Measurements from ENCODE around the gene OPN4. TPM values are rescaled to one million over a fixed set of nuclear protein-coding genes. Genes with fewer than 3 reads are reported as not detected.

Gene OPN4
- total and polyA plus RNA-seq, 9 of the 15 experiments (the other 6 are each of a cell fraction or from before 2014, with no cell fraction given): not detected

DNA sequence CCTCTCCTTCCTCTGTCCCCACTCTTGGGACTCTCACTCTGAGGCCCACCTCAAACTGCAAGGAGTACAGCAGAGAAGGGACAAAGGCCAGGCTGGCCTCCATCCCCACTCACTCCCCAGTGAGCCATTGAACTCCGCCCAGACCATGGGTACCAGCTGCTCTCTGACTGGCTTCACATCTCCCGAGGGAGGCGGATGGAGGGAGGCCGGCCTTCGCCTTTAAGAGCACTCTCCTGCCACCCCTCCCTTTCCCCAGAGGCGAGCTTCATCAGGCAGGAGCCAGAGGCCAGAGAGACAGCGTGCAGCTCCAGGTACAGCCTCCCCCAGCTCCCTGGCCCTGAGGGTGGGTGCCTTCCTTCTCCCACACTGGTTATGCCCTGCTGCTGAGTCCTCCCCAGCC lies 12.2 kb downstream of the OPN4 start (continued):
- TF ChIP-seq YBX1 (IDR thresholded peaks at IDR 0.05): no peak
- no peak for TF ChIP-seq ELF2 (CRISPR knock-in tag; IDR thresholded peaks at IDR 0.05)
- no peak for TF ChIP-seq HIVEP1 (CRISPR knock-in tag; IDR thresholded peaks at IDR 0.05)
- TF ChIP-seq FOXA3 (CRISPR knock-in tag; conservative IDR thresholded peaks at IDR 0.05 in 1 of 2, IDR thresholded peaks at IDR 0.05 in 1 of 2): no peak
- TF ChIP-seq COPS2 (conservative IDR thresholded peaks at IDR 0.05): no peak
- TF ChIP-seq TEAD4 (IDR thresholded peaks at IDR 0.05; ENCODE audit: low read length): no peak
- TF ChIP-seq TEAD4 (CRISPR knock-in tag; IDR thresholded peaks at IDR 0.05; ENCODE audit: borderline replicate concordance): no peak
- TF ChIP-seq, protein P1, sequence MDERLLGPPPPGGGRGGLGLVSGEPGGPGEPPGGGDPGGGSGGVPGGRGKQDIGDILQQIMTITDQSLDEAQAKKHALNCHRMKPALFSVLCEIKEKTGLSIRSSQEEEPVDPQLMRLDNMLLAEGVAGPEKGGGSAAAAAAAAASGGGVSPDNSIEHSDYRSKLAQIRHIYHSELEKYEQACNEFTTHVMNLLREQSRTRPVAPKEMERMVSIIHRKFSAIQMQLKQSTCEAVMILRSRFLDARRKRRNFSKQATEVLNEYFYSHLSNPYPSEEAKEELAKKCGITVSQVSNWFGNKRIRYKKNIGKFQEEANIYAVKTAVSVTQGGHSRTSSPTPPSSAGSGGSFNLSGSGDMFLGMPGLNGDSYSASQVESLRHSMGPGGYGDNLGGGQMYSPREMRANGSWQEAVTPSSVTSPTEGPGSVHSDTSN (CRISPR knock-in tag; IDR thresholded peaks at IDR 0.05; ENCODE audit: low read depth): no peak
- TF ChIP-seq, protein P1 (tag; conservative IDR thresholded peaks at IDR 0.05; ENCODE audit: low read depth): no peak
- no peak for TF ChIP-seq ZNF77 (CRISPR knock-in tag; IDR thresholded peaks at IDR 0.05)
- no peak for TF ChIP-seq FUS (optimal IDR thresholded peaks at IDR 0.05; ENCODE audit: low read depth, low read length)
- no peak for TF ChIP-seq ZBTB17 (CRISPR knock-in tag; IDR thresholded peaks at IDR 0.05)
